ENCODE results near the gene C3orf85. TPM values are rescaled to one million over a fixed set of nuclear protein-coding genes. Genes with fewer than 3 reads are reported as not detected.

The C3orf85 gene
- total RNA-seq, 1 experiment from 2014 or later: not detected

- H3K27ac ChIP-seq (ENCODE audit: low read length): no peak overlapping the region
- no peaks in the 10 kb centered on the region for H3K9me2 ChIP-seq (replicated peaks; ENCODE audit: insufficient read depth, low read length)
- H2AFZ ChIP-seq (ENCODE audit: low read length): no peak overlapping the region
- no peaks in the 10 kb centered on the region for H3K9me3 ChIP-seq (ENCODE audit: low read length)
- no peaks in the 10 kb centered on the region for H3K4me1 ChIP-seq (ENCODE audit: low read length)
- H3K9ac ChIP-seq (ENCODE audit: low read length): no peak overlapping the region
- H3K79me2 ChIP-seq (ENCODE audit: low read length): no peaks in the 10 kb centered on the region
- H3K27me3 ChIP-seq (ENCODE audit: low read length): no peaks in the 10 kb centered on the region
- H3K4me2 ChIP-seq (ENCODE audit: low read depth, low read length, poor library complexity, severe bottlenecking): no peak overlapping the region
- H3K4me3 ChIP-seq (ENCODE audit: low read length): no peak overlapping the region
- no peaks in the 10 kb centered on the region for H4K20me1 ChIP-seq (ENCODE audit: insufficient read depth, low read depth, low read length)
- DNase-seq: no peak
- H3K36me3 ChIP-seq (ENCODE audit: insufficient read depth, low read length): no peaks in the 10 kb centered on the region
Measured at GRCh38 chr3:109161487-109162123, 25.1 kb downstream of the C3orf85 start.

GRCh38 chr3:109165905-109166304 is 29.4 kb downstream of the C3orf85 start:
- Histone ChIP-seq H2AFZ (ENCODE audit: low read length) (no peak overlapping the region), H3K27ac (ENCODE audit: low read length) (no peak overlapping the region), H4K20me1 (ENCODE audit: insufficient read depth, low read depth, low read length) (no peaks in the 10 kb centered on the region), H3K4me1 (ENCODE audit: low read length) (no peaks in the 10 kb centered on the region), H3K36me3 (ENCODE audit: insufficient read depth, low read length) (no peaks in the 10 kb centered on the region), H3K79me2 (ENCODE audit: low read length) (no peaks in the 10 kb centered on the region), H3K9me2 (replicated peaks; ENCODE audit: insufficient read depth, low read length) (no peaks in the 10 kb centered on the region), H3K4me2 (ENCODE audit: low read depth, low read length, poor library complexity, severe bottlenecking) (no peak overlapping the region), H3K4me3 (ENCODE audit: low read length) (no peak overlapping the region), H3K27me3 (ENCODE audit: low read length) (no peaks in the 10 kb centered on the region), H3K9me3 (ENCODE audit: low read length) (no peaks in the 10 kb centered on the region), H3K9ac (ENCODE audit: low read length) (no peak overlapping the region)
- no peak for DNase-seq

GRCh38 chr3:109171479-109171878 is 35.0 kb downstream of the C3orf85 start:
- H3K4me2 ChIP-seq (ENCODE audit: low read depth, low read length, poor library complexity, severe bottlenecking): no peak overlapping the region
- no peaks in the 10 kb centered on the region for H4K20me1 ChIP-seq (ENCODE audit: insufficient read depth, low read depth, low read length)
- no peak overlapping the region for H3K9ac ChIP-seq (ENCODE audit: low read length)
- H3K79me2 ChIP-seq (ENCODE audit: low read length): no peaks in the 10 kb centered on the region
- no peak overlapping the region for H3K27ac ChIP-seq (ENCODE audit: low read length)
- no peaks in the 10 kb centered on the region for H3K9me3 ChIP-seq (ENCODE audit: low read length)
- no peak overlapping the region for H3K4me3 ChIP-seq (ENCODE audit: low read length)
- no peaks in the 10 kb centered on the region for H3K9me2 ChIP-seq (replicated peaks; ENCODE audit: insufficient read depth, low read length)
- H2AFZ ChIP-seq (ENCODE audit: low read length): no peak overlapping the region
- DNase-seq: no peak
- no peaks in the 10 kb centered on the region for H3K36me3 ChIP-seq (ENCODE audit: insufficient read depth, low read length)
- no peaks in the 10 kb centered on the region for H3K4me1 ChIP-seq (ENCODE audit: low read length)
- no peaks in the 10 kb centered on the region for H3K27me3 ChIP-seq (ENCODE audit: low read length)

- no peaks in the 10 kb centered on the region for H3K9me3 ChIP-seq (ENCODE audit: low read length)
- no peak overlapping the region for H3K4me2 ChIP-seq (ENCODE audit: low read depth, low read length, poor library complexity, severe bottlenecking)
- no peaks in the 10 kb centered on the region for H3K9me2 ChIP-seq (replicated peaks; ENCODE audit: insufficient read depth, low read length)
- H3K79me2 ChIP-seq (ENCODE audit: low read length): no peaks in the 10 kb centered on the region
- DNase-seq: no peak
- no peak overlapping the region for H3K27ac ChIP-seq (ENCODE audit: low read length)
- no peak overlapping the region for H3K4me3 ChIP-seq (ENCODE audit: low read length)
- no peaks in the 10 kb centered on the region for H3K4me1 ChIP-seq (ENCODE audit: low read length)
- no peaks in the 10 kb centered on the region for H4K20me1 ChIP-seq (ENCODE audit: insufficient read depth, low read depth, low read length)
- no peaks in the 10 kb centered on the region for H3K27me3 ChIP-seq (ENCODE audit: low read length)
- H3K36me3 ChIP-seq (ENCODE audit: insufficient read depth, low read length): no peaks in the 10 kb centered on the region
- no peak overlapping the region for H2AFZ ChIP-seq (ENCODE audit: low read length)
- no peak overlapping the region for H3K9ac ChIP-seq (ENCODE audit: low read length)
Measured at GRCh38 chr3:109175411-109175810, 38.9 kb downstream of the C3orf85 start.

- no peaks in the 10 kb centered on the region for H3K36me3 ChIP-seq (ENCODE audit: insufficient read depth, low read length)
- DNase-seq: no peak
- no peaks in the 10 kb centered on the region for H3K4me1 ChIP-seq (ENCODE audit: low read length)
- no peak overlapping the region for H3K4me3 ChIP-seq (ENCODE audit: low read length)
- no peak overlapping the region for H3K27ac ChIP-seq (ENCODE audit: low read length)
- H3K9me3 ChIP-seq (ENCODE audit: low read length): no peaks in the 10 kb centered on the region
- H2AFZ ChIP-seq (ENCODE audit: low read length): no peak overlapping the region
- no peaks in the 10 kb centered on the region for H3K79me2 ChIP-seq (ENCODE audit: low read length)
- H3K4me2 ChIP-seq (ENCODE audit: low read depth, low read length, poor library complexity, severe bottlenecking): no peak overlapping the region
- no peak overlapping the region for H3K9ac ChIP-seq (ENCODE audit: low read length)
- no peaks in the 10 kb centered on the region for H3K27me3 ChIP-seq (ENCODE audit: low read length)
- H3K9me2 ChIP-seq (replicated peaks; ENCODE audit: insufficient read depth, low read length): no peaks in the 10 kb centered on the region
- H4K20me1 ChIP-seq (ENCODE audit: insufficient read depth, low read depth, low read length): no peaks in the 10 kb centered on the region
Measured at GRCh38 chr3:109176726-109177125, 40.2 kb downstream of the C3orf85 start.

DNA sequence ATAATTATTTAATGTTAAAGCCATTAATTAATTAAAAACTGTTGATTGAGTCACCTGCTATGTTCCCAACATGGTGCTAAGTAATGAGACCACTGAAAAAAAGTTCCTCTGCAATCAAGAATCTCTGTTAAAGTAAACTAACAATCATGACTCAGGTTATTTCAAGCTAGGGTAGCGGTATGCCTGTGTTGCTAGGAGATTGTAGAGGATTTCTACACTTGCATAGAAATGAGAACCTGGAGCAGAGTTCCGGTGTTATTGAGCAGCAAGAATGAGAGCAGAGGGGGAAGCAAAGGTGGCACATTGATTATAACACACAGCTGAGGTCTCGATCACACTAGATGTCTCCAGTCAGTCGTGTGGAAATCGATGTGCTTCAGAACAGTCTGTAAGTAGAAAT is 41.4 kb downstream of the C3orf85 start:
- H3K4me3 ChIP-seq (ENCODE audit: low read length): no peak overlapping the region
- H3K9me2 ChIP-seq (replicated peaks; ENCODE audit: insufficient read depth, low read length): no peaks in the 10 kb centered on the region
- no peak overlapping the region for H3K4me2 ChIP-seq (ENCODE audit: low read depth, low read length, poor library complexity, severe bottlenecking)
- no peaks in the 10 kb centered on the region for H3K27me3 ChIP-seq (ENCODE audit: low read length)
- H3K9me3 ChIP-seq (ENCODE audit: low read length): no peaks in the 10 kb centered on the region
- H3K36me3 ChIP-seq (ENCODE audit: insufficient read depth, low read length): no peaks in the 10 kb centered on the region
- no peaks in the 10 kb centered on the region for H3K4me1 ChIP-seq (ENCODE audit: low read length)
- no peaks in the 10 kb centered on the region for H4K20me1 ChIP-seq (ENCODE audit: insufficient read depth, low read depth, low read length)
- no peak overlapping the region for H2AFZ ChIP-seq (ENCODE audit: low read length)
- no peak for DNase-seq
- no peak overlapping the region for H3K27ac ChIP-seq (ENCODE audit: low read length)
- H3K9ac ChIP-seq (ENCODE audit: low read length): no peak overlapping the region
- H3K79me2 ChIP-seq (ENCODE audit: low read length): no peaks in the 10 kb centered on the region

- no peaks in the 10 kb centered on the region for H3K27me3 ChIP-seq (ENCODE audit: low read length)
- H3K27ac ChIP-seq (ENCODE audit: low read length): no peak overlapping the region
- DNase-seq: no peak
- H2AFZ ChIP-seq (ENCODE audit: low read length): no peak overlapping the region
- H3K79me2 ChIP-seq (ENCODE audit: low read length): no peaks in the 10 kb centered on the region
- no peaks in the 10 kb centered on the region for H3K36me3 ChIP-seq (ENCODE audit: insufficient read depth, low read length)
- H3K9me2 ChIP-seq (replicated peaks; ENCODE audit: insufficient read depth, low read length): no peaks in the 10 kb centered on the region
- H3K9me3 ChIP-seq (ENCODE audit: low read length): no peaks in the 10 kb centered on the region
- H3K9ac ChIP-seq (ENCODE audit: low read length): no peak overlapping the region
- no peak overlapping the region for H3K4me3 ChIP-seq (ENCODE audit: low read length)
- no peaks in the 10 kb centered on the region for H4K20me1 ChIP-seq (ENCODE audit: insufficient read depth, low read depth, low read length)
- no peaks in the 10 kb centered on the region for H3K4me1 ChIP-seq (ENCODE audit: low read length)
- no peak overlapping the region for H3K4me2 ChIP-seq (ENCODE audit: low read depth, low read length, poor library complexity, severe bottlenecking)
Measured at GRCh38 chr3:109178708-109179107, 42.2 kb downstream of the C3orf85 start.

- Histone ChIP-seq H3K9me2 (replicated peaks; ENCODE audit: insufficient read depth, low read length) (no peaks in the 10 kb centered on the region), H3K36me3 (ENCODE audit: insufficient read depth, low read length) (no peaks in the 10 kb centered on the region), H3K79me2 (ENCODE audit: low read length) (no peaks in the 10 kb centered on the region), H3K27me3 (ENCODE audit: low read length) (no peaks in the 10 kb centered on the region), H3K9ac (ENCODE audit: low read length) (no peak overlapping the region), H3K27ac (ENCODE audit: low read length) (no peak overlapping the region), H4K20me1 (ENCODE audit: insufficient read depth, low read depth, low read length) (no peaks in the 10 kb centered on the region), H3K4me2 (ENCODE audit: low read depth, low read length, poor library complexity, severe bottlenecking) (no peak overlapping the region), H2AFZ (ENCODE audit: low read length) (no peak overlapping the region), H3K9me3 (ENCODE audit: low read length) (no peaks in the 10 kb centered on the region), H3K4me3 (ENCODE audit: low read length) (no peak overlapping the region), H3K4me1 (ENCODE audit: low read length) (no peaks in the 10 kb centered on the region)
- no peak for DNase-seq
Measured at GRCh38 chr3:109184726-109185125, 48.2 kb downstream of the C3orf85 start.

DNA sequence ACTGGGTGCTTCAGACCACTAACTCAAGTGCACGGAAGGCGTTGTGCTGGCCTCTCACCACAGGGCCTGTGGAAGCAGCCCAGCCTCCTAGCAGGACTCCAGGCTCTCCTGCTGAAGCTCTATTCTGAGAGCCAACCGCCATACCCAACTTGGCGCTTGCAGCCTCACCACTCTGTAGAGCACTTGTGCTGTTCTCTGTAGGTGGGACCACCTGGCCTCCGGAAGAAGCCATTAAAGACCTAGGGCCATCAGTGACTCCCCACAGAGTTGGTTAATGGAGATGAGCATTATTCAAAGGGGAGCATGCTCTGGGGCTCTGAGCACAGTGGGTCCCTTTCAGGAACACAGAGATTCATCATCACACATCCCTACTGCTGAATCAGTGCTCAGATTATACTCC is 50.9 kb downstream of the C3orf85 start:
- Histone ChIP-seq H3K4me3 (ENCODE audit: low read length) (no peak overlapping the region), H3K27ac (ENCODE audit: low read length) (no peak overlapping the region)
- no peak for DNase-seq

More for the DNA sequence above, 50.9 kb downstream of the C3orf85 start:
- no peaks in the 10 kb centered on the region for H3K9me2 ChIP-seq (replicated peaks; ENCODE audit: insufficient read depth, low read length)
- H2AFZ ChIP-seq (ENCODE audit: low read length): no peak overlapping the region
- no peaks in the 10 kb centered on the region for H3K9me3 ChIP-seq (ENCODE audit: low read length)
- no peaks in the 10 kb centered on the region for H3K36me3 ChIP-seq (ENCODE audit: insufficient read depth, low read length)
- H4K20me1 ChIP-seq (ENCODE audit: insufficient read depth, low read depth, low read length): no peaks in the 10 kb centered on the region
- no peaks in the 10 kb centered on the region for H3K27me3 ChIP-seq (ENCODE audit: low read length)
- no peak overlapping the region for H3K9ac ChIP-seq (ENCODE audit: low read length)
- no peak overlapping the region for H3K4me2 ChIP-seq (ENCODE audit: low read depth, low read length, poor library complexity, severe bottlenecking)
- H3K4me1 ChIP-seq (ENCODE audit: low read length): no peaks in the 10 kb centered on the region
- H3K79me2 ChIP-seq (ENCODE audit: low read length): no peaks in the 10 kb centered on the region

All from Karpas-422 (cell line).